HG03469 (cell line): Measurements from ENCODE around the gene MDGA2.

Experiments
- ATAC-seq: cut with Tn5 transposase; IDR thresholded peaks from one replicate; pipeline ENCODE4 v1.9.1; 2021; ENCODE audit warnings: mild to moderate bottlenecking, moderate library complexity, moderate number of reproducible peaks; ENCODE audit not compliant: unreplicated experiment

Gene MDGA2

GRCh38 chr14:47675466-47676314 is at the start of gene MDGA2:
TSS of gene MDGA2 (minus strand) at chr14:47675605.
- no peak for ATAC-seq

- no peak for ATAC-seq
Measured at GRCh38 chr14:47722929-47723693, 47.7 kb upstream of the MDGA2 start.

DNA sequence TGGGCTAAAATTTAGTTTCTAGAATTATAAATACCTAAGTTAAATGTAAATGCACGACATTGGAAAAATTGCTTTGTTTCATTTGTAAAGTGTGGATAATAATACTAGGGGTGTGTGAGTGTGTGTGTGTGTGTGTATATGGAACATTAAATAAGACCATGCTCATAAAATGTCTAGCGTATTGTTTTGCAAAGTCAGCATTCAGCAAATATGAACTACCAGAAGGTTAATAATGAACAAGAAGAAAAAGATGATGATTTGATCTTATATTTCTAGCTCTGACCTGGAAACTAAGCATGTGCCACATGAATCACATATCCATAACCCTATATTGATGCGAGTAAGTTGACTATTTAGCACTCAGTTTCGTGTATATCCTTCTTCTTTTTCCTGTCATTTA is 44.9 kb upstream of the MDGA2 start:
- no peak for ATAC-seq

DNA sequence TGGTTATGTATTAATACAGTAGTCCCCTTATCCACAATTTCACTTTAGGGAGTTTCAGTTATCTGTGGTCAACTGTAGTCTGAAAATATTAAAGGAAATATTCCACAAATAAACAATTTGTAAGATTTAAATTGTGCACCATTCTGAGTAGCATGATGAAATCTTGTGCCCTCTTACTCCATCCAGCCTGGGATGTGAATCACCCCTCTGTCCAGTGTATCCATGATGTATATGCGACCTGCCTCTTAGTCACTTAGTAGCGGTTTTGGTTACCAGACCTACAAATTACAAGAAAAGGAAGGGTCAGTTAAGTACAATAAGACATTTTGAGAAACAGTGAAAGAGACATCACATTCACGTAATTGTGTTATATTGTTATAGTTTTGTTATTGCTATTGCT is 39.9 kb upstream of the MDGA2 start:
- ATAC-seq = no peak

DNA sequence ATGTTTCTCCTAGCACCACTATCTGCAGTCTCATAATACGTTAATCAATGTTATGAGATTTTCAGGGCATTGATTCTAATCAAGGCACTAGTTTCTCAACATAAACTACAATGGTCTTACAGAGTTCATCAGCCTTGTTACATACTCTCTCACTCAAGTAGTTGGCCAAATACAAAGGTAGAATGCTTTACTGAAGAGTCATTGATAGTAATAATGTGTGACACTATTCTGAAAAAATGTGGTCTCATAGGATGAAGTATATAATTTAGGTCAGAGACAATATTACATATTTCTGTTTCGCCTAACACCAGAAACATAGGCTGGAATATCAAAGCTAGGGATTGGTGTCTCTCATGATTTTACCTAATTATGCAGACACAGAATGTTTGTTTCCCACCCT is 35.2 kb upstream of the MDGA2 start:
- no peak for ATAC-seq

DNA sequence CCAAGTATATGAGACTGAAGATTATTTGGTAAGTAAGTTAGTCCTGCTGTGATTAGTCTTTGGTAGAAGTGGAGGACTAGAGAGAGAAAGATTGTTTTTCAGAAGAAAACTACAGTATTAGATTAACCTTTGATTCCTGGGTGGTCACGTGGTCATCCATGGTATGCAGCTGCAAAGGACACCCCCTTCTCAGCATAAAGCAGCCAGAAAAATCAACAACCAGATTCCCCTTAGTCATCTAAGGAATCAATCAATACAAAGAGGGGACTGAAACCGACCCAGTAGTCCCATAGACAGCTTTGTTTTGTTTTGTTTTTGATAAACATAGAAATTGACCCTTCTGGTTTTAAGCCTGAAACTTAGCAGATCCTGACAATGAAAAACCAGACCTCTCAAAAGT is 30.3 kb upstream of the MDGA2 start:
- ATAC-seq = no peak

DNA sequence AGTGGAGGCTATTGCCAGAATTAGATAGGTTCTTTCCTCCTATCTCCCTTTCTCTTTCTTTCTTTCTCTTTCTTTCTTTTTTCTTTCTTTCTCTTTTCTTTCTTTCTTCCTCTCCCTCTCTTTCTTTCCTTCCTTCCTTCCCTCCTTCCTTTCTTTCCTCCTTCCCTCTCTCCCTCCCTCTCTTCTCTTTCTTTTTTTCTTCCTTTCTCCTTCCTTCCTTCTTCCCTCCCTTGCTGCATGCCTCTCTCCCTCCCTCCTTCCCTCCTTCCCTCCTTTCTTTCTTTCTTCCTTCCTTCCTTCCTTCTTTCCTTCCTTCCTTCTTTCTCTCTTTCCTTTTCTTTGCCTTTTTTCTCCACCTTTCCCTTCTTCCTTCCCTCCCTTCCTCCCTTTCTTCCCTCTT is 16.4 kb upstream of the MDGA2 start:
- ATAC-seq = no peak

- no peak for ATAC-seq
Measured at GRCh38 chr14:47678993-47679392, 3.6 kb upstream of the MDGA2 start.

DNA sequence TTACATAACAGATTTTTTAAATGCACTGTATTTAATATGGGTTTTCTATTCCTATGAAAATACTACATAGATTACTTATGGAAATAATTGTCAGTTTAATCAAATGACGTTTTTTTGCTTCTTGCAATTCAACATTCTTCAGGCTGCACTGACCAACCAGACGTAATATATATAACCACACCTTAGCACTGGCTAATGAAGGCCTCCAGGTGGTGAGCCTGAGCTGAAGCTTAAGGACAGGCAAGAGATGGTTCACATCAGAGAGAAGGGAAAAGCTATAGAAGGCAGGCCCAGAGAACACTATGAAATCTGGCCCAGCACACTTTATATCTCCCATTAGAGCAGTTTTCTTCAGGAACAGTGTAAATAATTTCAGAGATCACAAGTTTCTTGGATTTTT is 2.8 kb upstream of the MDGA2 start:
- ATAC-seq = no peak

DNA sequence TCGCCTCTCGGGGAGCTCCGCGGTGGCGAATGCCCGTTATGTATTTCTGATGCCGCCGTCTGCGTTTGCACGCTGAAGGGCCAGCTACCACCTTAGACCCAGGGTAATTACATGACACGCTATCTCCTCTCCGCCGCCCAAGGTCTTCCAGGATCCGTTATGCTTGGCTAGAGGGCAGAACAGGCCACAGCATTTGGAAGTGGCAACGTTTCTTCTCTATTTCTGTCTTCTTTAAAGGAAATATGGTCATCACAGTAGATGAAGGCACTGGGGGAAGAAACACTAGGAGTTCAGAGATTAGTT is 861 bp upstream of the MDGA2 start:
- no peak for ATAC-seq

- no peak for ATAC-seq
Measured at GRCh38 chr14:47674543-47675465, 601 bp downstream of the MDGA2 start.

- ATAC-seq = no peak
Measured at GRCh38 chr14:47674148-47674542, 1.3 kb downstream of the MDGA2 start.

DNA sequence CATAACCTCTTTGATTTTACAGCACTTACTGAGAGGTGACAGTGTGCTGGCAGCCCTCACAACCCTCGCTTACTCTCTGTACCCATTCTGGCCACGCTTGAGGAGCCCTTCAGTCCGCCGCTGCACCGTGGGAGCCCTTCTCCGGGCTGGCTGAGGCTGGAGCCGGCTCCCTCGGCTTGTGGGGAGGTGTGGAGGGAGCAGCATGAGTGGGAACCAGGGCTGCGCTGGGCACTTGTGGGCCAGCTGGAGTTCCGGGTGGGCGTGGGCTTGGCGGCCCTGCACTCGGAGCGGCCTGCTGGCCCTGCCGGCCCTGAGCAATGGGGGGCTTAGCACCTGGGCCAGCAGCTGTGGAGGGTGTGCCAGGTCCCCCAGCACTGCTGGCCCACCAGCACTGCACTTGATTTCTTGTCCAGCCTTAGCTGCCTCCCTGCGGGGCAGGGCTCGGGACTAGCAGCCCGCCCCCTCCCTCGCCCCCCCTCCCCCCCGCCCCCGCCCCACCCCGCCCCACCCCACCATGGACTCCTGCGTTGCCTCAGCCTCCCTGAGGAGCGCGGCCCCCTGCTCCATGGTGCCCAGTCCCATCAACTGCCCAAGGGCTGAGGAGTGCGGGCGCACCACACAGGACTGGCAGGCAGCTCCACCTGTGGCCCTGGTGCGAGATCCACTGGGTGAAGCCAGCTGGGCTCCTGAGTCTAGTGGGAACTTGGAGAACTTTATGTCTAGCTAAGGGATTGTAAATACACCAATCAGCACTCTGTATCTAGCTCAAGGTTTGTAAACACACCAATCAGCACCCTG is 9.9 kb downstream of the MDGA2 start:
- no peak for ATAC-seq

GRCh38 chr14:47662466-47662865 is 12.9 kb downstream of the MDGA2 start:
- no peak for ATAC-seq

DNA sequence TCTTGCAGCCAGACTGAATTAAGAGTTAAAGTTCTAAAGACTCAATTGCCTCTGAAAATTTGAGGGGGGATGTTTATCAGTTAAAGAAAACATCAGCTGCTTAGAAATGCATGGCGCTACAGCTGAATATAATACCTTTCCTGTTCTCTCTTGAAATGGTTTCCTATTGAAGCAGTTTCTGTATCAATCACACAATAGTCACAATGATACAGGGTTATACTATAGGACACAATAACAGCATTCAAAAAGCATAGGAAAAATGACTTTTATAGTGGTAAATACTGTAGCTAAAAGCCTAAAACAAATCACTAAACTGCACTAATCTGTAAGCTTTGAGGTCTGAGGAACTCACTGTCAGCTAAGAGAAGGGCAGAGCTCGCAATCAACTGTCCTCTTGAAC is 15.2 kb downstream of the MDGA2 start:
- ATAC-seq = no peak

DNA sequence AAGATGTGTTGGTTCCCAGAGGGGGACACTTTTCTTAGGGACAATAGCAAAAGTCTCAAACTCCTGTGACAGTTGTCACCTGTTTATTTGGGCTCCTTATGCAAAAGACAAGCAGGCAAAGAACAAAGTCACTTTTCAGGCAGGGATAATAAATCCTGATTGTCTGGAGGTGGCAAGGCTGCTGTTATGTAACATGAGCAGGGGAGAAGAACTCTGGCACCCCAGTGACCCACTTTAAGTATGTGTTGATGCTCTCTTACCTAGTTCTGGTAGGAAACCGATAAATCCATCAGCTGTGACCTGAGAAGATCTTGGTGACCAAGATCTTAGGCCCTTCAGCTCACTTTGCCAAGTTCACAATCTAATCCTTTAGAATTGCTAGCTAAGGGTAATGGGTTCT is 17.4 kb downstream of the MDGA2 start:
- ATAC-seq = no peak

- ATAC-seq = no peak
Measured at GRCh38 chr14:47657143-47657542, 18.3 kb downstream of the MDGA2 start.

DNA sequence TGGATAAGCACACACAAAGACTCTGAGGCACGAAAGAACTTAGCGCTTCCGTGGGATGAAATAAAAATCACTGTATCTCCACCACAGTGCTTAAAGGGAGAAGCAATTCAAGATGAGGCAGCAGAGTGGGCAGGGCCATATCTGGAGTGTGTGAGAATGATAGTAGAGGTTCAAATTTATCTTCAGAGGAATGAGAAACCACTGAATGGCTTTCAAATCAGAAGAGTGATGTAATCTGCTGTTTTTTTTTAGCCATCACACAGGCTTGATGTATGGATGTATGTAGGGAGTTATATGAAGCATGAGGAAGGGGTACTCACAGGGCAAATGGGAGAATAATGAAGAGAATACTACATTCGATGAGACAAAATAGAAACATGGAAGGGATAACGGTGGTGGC is 24.1 kb downstream of the MDGA2 start:
- no peak for ATAC-seq

DNA sequence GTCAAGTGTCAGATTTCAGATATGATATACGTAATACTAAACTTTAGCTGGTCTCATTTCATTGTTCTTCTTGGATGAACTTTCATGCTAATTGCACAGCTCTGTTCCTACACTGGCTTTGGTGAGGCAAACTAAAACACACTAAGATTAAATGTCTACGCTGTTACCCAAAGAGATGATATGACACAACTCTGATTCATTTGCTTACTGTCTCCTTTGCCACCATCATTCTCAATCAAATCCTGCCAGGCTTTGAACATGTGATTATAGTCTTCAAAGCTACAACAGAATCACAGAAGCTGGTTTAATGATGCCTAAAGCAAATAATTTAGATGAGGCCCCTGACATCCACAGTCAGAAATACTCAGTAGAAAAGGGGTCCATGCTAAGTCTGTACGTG is 37.7 kb downstream of the MDGA2 start:
- ATAC-seq = no peak

DNA sequence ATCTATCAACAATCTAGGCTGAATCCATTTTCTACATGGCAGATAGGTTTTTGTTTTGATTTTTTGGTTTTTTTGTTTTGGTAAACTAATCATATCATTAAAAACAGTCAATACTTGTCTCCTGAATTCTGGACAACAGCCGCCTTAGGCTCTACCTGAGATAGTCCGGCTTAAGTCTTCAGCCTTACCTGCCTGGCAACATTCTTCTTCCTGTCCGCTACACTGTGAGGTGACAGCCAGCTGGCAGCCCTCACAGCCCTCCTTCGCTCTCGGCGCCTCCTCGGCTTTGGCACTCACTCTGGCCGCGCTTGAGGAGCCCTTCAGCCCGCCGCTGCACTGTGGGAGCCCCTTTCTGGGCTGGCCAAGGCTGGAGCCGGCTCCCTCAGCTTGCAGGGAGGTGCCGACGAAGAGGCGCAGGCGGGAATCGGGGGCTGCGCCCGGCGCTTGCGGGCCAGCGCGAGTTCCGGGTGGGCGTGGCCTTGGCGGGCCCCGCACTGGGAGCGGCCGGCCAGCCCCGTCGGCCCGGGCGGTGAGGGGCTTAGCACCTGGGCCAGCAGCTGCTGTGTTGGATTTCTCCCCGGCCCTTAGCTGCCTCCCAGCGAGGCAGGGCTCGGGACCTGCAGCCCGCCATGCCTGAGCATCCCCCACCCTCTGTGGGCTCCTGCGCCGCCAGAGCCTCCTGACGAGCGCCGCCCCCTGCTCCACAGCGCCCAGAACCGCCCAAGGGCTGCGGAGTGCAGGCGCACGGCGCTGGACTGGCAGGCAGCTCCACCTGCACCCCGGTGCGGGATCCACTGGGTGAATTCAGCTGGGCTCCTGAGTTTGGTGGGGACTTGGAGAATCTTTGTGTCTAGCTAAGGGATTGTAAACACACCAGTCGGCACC is 49.0 kb downstream of the MDGA2 start:
- ATAC-seq = no peak
